ENCODE data around the gene SGK2. TPM values are rescaled to one million over a fixed set of nuclear protein-coding genes. Genes with fewer than 3 reads are reported as not detected.

The SGK2 gene
- total RNA-seq, 1 experiment from 2014 or later: 0.13 TPM

DNA sequence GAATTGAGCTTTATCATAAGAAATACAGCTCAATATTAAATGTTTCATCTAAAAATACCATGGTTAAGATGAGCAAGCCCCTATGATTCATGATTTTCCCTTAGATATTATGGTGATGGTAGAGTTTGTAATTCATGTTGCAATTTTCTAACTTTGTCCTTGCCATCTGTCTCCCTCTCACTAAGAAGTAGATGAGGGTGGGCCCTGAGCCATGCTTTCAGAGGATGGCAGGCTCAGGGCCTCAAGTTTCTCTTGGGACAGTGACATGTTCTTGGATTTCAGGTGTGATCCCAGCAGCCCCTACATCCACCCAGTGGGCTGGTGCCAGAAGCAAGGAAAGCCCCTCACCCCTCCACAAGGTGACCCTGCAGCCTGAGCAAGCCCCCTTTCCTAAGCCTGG lies 25.8 kb upstream of the SGK2 start:
- CTCF ChIA-PET: no interaction called here
- TF ChIP-seq, protein P1, sequence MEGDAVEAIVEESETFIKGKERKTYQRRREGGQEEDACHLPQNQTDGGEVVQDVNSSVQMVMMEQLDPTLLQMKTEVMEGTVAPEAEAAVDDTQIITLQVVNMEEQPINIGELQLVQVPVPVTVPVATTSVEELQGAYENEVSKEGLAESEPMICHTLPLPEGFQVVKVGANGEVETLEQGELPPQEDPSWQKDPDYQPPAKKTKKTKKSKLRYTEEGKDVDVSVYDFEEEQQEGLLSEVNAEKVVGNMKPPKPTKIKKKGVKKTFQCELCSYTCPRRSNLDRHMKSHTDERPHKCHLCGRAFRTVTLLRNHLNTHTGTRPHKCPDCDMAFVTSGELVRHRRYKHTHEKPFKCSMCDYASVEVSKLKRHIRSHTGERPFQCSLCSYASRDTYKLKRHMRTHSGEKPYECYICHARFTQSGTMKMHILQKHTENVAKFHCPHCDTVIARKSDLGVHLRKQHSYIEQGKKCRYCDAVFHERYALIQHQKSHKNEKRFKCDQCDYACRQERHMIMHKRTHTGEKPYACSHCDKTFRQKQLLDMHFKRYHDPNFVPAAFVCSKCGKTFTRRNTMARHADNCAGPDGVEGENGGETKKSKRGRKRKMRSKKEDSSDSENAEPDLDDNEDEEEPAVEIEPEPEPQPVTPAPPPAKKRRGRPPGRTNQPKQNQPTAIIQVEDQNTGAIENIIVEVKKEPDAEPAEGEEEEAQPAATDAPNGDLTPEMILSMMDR (conservative IDR thresholded peaks at IDR 0.05; ENCODE audit: low read depth, low read length): no peak
- H3K27ac ChIP-seq (ENCODE audit: low read depth, low read length, poor library complexity, severe bottlenecking): no peak overlapping the region
- POLR2A ChIA-PET (ENCODE audit: low non-redundant PET): no interaction called here
- H3K4me3 ChIP-seq (ENCODE audit: low read depth, low read length, poor library complexity, severe bottlenecking): no peak overlapping the region
- no peaks in the 10 kb centered on the region for H3K27me3 ChIP-seq (replicated peaks; ENCODE audit: insufficient read depth, low read depth, low read length, poor library complexity)
- H3K9me3 ChIP-seq (ENCODE audit: low read depth, low read length, poor library complexity, severe bottlenecking): no peaks in the 10 kb centered on the region
- DNase-seq (ENCODE audit: low spot score): no peak
- intact Hi-C loops (cut with micrococcal nuclease; ENCODE audit: unreplicated experiment): loop anchor here (10.0 kb wide), 1 partner anchor 152 kb away; no protein-coding TSS in a partner anchor
- H3K4me1 ChIP-seq (ENCODE audit: insufficient read depth, low read length, poor library complexity, severe bottlenecking): no peaks in the 10 kb centered on the region
- no TSS peak for BruUV-seq (replicated peaks)
- no peaks in the 10 kb centered on the region for H3K36me3 ChIP-seq (ENCODE audit: insufficient read depth, low read length, poor library complexity, severe bottlenecking)

- Histone ChIP-seq H3K4me1 (ENCODE audit: insufficient read depth, low read length, poor library complexity, severe bottlenecking) (no peaks in the 10 kb centered on the region), H3K9me3 (ENCODE audit: low read depth, low read length, poor library complexity, severe bottlenecking) (no peaks in the 10 kb centered on the region), H3K27me3 (replicated peaks; ENCODE audit: insufficient read depth, low read depth, low read length, poor library complexity) (no peaks in the 10 kb centered on the region), H3K27ac (ENCODE audit: low read depth, low read length, poor library complexity, severe bottlenecking) (no peak overlapping the region), H3K4me3 (ENCODE audit: low read depth, low read length, poor library complexity, severe bottlenecking) (no peak overlapping the region), H3K36me3 (ENCODE audit: insufficient read depth, low read length, poor library complexity, severe bottlenecking) (no peaks in the 10 kb centered on the region)
- no peak for DNase-seq (ENCODE audit: low spot score)
- ChIA-PET CTCF (no interaction called here), POLR2A (ENCODE audit: low non-redundant PET) (no interaction called here)
- BruUV-seq (replicated peaks): no TSS peak
- TF ChIP-seq EZH2 (IDR thresholded peaks at IDR 0.05; ENCODE audit: borderline replicate concordance, low read depth, low read length, poor library complexity, severe bottlenecking): no peak
- TF ChIP-seq, protein P1 (conservative IDR thresholded peaks at IDR 0.05; ENCODE audit: low read depth, low read length): no peak
- intact Hi-C loops (cut with micrococcal nuclease; ENCODE audit: unreplicated experiment): loop anchor here (10.0 kb wide), 1 partner anchor 151 kb away; no protein-coding TSS in a partner anchor
These were observed 24.8 kb upstream of the SGK2 start for GRCh38 chr20:43534016-43534415.

DNA sequence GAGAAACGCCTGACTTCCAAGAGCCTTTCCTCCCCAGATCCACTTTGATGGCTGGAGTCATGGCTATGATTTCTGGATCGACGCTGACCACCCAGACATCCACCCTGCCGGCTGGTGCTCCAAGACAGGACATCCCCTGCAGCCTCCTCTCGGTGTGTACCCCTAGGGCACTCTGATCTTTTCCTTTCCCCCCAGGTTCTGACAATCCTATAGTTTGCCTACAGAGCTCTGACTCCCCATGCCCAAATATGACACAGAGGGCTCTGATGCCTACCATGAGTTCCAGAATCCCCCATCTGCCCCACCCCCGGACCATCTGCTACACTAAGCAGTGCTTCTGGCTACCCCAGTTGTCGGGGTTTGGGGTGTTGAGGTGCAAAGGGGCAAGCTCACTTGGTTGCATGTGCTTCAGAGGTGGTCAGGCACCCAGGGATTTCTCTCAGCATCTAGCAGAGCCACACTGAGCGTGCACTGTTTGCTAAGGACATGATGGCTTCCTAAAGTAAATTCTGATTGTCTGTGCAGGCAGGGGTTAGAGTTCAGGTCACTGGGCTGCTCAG lies 24.0 kb upstream of the SGK2 start:
- TF ChIP-seq, protein P1 (conservative IDR thresholded peaks at IDR 0.05; ENCODE audit: low read depth, low read length): no peak
- TF ChIP-seq EZH2 (IDR thresholded peaks at IDR 0.05; ENCODE audit: borderline replicate concordance, low read depth, low read length, poor library complexity, severe bottlenecking): no peak
- no peak overlapping the region for H3K4me3 ChIP-seq (ENCODE audit: low read depth, low read length, poor library complexity, severe bottlenecking)
- no TSS peak for BruUV-seq (replicated peaks)
- no peaks in the 10 kb centered on the region for H3K27me3 ChIP-seq (replicated peaks; ENCODE audit: insufficient read depth, low read depth, low read length, poor library complexity)
- no peak overlapping the region for H3K27ac ChIP-seq (ENCODE audit: low read depth, low read length, poor library complexity, severe bottlenecking)
- intact Hi-C loops (cut with micrococcal nuclease; ENCODE audit: unreplicated experiment): loop anchor here (5.0 to 10.0 kb wide), 3 partner anchors 150 to 657 kb away; no protein-coding TSS in a partner anchor
- DNase-seq (ENCODE audit: low spot score): no peak
- no peaks in the 10 kb centered on the region for H3K9me3 ChIP-seq (ENCODE audit: low read depth, low read length, poor library complexity, severe bottlenecking)
- ChIA-PET CTCF (no interaction called here), POLR2A (ENCODE audit: low non-redundant PET) (no interaction called here)
- H3K4me1 ChIP-seq (ENCODE audit: insufficient read depth, low read length, poor library complexity, severe bottlenecking): no peaks in the 10 kb centered on the region
- H3K36me3 ChIP-seq (ENCODE audit: insufficient read depth, low read length, poor library complexity, severe bottlenecking): no peaks in the 10 kb centered on the region
